HG03432 (cell line): ENCODE measurements around the gene LIN7A.

Experiments used
- ATAC-seq: cut with Tn5 transposase; IDR thresholded peaks from one replicate; pipeline ENCODE4 v1.9.1; 2021; ENCODE audit warnings: mild to moderate bottlenecking, moderate library complexity; ENCODE audit not compliant: unreplicated experiment

The LIN7A gene

DNA sequence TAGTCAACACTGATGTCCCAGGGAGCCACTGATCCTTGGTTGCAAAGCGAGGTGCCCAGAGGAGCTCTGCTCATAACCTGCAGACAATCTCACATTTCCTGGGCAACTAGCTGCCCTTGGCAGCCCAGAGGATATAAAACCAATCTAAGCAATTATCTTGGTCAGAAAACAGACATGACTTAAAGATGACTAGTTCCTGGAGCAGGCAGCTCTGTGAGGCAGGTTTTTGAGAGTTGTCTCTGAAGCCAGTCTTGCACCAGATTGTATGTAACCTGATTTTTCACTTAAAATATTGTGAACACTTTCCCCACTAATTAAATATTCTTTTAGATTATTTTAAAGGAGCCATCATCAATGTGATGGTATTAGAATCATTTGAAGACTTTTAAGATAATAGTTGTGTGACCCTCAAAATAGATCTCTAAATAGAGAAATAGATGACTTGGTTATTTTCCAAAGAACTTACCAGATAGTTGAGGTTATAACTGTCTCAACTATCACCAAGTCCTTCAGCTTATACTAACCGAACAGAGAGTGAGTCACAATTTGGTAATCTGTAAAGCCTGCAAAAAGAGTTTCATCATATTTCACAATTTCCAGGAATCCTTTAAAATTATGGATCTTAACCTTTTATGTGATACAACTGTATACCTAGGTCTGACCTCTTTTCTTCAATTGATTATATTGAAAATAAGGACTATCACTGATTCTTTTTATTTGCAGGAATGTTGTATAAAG, 75.9 kb downstream of the LIN7A start:
- ATAC-seq = no peak

DNA sequence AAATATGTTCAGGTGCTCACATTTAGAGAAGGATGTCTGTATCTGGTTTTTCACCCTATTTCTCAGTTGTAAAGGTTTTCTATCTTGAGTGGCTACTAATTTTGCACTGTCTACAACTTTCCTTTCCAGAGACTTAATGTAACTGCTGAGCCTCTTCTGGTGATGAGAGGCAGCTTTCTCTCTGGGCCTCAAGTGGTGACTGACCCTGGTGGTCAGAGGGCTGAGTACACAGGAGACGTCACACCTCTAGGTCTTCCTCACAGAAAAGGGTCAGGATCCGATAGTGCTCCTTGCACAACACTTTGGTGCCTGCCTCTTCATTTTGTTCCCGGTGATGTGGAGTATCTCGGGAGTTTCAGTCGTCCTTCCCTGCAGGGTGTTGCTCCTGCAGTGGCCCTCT, 76.8 kb downstream of the LIN7A start:
- no peak for ATAC-seq

DNA sequence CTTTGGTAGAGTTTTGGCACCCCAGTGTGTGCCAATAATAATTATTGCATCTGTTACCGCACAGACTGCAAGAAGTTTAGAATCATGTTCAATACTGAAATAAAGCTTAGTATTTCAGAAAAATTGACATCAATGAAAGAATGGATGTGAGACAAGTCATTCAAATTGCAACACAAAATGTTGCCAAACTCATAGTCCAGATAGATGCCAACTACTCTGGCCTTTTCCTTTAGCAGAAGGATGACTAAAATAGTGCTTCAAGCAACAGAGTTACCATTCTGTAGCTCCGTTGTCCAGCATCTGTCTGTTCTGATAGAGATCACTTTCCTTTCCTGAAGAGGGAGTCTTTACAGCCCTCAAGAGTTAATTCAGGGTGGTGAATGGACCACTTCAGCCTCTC, 77.5 kb downstream of the LIN7A start:
- no peak for ATAC-seq

DNA sequence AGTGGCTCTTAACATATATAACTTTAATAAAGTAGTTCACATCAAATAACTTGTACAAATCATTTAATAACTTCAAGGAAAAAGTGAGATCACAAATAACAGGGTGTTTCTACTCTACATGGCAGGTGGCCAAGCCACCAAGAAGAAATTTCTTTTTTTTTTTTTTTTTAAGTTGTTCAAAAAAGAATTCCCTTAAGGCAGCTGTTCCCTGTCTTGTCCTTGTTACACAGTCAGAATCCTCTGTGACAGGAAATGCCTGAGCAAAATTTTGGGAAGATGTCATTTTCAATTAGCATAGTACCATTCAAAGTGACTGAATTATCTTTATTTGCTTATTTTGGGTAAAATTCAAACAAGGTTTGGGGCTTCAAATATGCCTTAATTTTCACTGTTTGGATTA, 79.4 kb downstream of the LIN7A start:
- ATAC-seq = no peak

DNA sequence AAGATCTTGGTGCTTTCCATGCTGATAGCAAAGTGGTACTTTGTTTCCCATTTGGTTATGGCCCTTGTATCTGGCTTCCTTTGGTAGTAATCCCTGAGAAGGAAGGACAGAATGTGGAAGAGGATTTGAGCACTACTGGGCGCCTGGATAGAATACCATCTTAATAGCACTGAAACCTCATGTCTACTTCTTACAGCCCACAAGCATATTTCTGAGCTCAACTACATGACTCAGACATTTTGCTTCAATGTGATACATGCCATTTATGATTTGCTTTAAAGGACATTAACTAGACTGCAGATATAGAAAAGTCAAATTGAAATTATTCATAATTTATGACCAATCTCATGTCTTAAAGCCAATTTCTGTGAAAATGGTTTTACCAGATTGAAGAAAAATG, 80.4 kb downstream of the LIN7A start:
- no peak for ATAC-seq

DNA sequence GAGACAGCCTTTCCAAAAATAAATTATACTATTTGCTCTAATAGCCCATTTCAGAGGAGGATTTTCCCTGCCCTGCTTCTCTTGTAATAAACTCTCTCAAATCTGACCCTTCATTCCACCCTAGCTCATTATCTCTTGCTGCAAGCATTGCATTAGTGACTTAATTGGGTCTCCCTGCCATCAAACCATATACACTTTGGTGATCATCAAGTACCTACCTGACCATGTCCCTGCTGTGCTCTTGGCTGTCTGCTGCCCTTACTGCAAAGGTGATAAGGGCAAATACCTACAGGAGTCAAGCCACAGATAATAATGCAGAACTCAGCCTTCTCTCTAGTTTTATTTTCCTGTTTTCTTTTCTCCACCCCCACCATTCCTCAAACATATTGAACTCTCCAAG, 88.4 kb downstream of the LIN7A start:
- ATAC-seq = no peak

DNA sequence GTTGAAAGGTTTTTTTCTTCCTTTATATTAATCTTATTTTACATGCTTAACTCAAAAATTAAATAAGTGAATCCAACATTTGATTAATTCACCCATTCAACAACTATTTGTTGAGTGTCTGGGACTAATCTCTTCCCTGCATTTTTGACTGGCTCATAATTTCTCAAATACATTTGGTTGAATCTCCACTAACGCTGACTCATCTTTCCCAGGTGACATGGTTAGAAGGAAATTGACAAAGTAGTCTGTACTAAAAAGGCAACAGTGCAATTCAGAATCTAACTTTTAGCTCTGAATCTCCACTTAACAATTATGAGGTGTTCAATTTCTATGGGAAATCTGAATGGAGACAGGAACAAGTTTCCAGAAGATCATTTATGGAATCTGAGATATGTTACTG, 88.9 kb downstream of the LIN7A start:
- no peak for ATAC-seq

DNA sequence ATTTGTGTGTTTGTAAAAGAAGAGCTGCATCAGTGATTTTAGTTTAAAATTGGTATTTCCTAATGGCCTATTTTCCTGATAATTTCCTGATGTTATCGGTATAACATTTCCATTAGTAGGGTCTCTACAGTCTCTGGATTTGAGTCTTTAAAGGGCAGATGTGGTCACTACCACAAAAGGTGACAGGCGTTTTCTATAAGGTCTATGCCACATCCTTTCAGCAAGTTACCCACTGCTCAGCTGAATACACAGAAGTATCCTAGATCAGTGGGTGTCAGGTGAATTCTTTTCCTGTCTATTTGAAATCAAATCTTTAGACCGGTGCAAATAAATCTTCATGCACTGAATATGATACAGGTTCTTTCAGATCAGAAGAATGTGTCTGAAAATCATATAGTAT, 90.2 kb downstream of the LIN7A start:
- ATAC-seq = no peak

DNA sequence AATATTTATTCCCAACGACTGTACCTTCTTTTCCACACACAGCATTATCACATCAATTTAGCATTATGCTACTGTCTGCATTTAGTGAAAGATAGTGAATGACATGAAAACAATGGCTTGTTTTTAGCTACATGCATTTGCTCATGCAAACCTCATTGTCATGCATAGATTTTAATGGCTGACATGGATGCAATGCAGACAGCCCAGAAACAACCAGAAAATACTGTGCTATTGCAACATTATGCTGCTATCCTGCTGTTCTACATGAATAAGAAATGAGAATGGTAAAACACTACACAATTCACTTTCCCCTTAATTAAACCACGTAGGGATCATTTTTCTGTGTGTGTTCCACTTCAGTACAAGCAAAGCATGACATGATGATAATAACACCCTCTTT, 90.8 kb downstream of the LIN7A start:
- no peak for ATAC-seq

DNA sequence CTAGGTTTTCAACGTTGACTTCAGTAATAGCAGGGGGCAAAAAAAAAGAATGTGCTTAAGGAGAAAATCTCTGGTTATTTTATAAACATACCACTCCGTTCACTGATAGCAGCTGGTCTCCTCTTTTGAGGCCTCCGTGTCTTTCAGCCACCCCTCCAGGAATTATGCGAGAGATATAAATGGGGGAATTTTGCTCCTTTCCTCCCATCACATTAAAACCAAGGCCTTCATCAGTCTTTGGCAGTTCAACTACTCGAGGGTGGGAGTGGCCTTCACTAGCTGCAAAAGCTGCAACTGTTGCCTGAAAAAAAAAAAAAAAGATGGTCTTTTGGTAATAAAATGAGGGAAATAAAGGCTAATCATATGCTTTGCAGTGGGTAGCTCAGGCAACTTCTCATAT, 92.1 kb downstream of the LIN7A start:
- no peak for ATAC-seq

DNA sequence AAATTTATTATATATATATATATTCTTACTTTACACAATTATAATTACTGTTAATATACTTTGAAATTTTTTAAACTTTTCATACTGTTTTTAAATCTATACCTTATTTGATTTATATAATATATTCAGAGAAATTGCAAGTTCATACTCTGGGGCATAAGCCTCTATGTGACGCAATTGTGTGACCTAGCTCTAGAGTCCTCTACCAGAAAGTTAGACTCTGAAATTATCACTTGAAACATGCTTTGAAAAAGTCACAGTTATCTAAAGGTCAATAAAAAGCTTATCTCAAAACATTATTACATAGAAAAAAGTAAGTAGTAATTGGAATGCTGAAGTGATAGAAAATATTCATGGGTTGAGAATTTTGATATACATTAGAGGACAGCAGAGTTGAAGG, 93.8 kb downstream of the LIN7A start:
- no peak for ATAC-seq

DNA sequence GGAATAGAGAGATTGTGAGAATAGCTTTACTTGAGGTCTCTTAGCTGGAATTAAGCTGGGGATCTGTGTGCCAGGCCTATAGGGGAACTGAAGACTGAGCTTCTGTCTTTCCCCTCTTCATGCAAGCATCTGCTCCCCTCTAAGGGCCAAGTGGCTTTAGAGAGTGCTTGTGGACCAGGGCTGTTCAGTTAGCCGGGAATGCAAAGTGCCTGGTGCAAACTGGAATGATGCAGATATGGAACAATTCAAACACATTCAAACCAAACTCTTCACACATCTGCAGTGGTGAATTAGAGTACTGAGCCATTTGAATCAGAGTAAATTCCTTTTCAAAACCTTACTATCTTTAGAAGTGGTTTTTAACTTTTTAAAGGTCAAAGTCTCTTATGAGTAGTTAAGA, 99.0 kb downstream of the LIN7A start:
- peak; percentile 52 for ATAC-seq

DNA sequence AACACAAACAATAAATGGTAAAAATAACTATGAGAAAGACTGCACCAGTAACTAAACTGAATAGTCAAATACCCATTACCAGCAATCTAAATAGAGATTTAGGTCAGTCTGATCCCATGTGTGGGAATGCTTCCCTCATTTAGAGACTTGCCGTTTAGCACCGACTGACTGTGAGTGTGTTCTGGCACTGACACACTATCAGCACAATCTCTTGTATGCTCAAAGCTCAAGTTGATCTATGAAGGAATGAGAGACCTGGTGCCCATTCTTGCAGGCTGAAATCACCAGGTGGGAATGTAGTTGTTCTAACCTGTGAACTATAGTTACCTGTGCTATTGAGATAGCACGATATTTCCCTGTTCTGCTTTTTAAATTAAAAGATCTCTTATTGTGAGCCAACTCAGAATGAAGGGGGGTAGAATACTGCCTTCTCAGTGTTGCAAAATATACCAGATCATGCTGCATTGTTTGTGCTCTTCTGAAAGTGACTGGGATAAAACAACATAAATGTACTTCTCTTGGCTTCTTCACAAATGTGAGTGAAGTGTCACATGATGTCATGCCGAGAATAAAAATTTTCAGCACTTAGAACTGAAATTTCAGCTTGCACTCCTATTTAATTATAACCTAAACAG, 99.6 kb downstream of the LIN7A start:
- no peak for ATAC-seq

DNA sequence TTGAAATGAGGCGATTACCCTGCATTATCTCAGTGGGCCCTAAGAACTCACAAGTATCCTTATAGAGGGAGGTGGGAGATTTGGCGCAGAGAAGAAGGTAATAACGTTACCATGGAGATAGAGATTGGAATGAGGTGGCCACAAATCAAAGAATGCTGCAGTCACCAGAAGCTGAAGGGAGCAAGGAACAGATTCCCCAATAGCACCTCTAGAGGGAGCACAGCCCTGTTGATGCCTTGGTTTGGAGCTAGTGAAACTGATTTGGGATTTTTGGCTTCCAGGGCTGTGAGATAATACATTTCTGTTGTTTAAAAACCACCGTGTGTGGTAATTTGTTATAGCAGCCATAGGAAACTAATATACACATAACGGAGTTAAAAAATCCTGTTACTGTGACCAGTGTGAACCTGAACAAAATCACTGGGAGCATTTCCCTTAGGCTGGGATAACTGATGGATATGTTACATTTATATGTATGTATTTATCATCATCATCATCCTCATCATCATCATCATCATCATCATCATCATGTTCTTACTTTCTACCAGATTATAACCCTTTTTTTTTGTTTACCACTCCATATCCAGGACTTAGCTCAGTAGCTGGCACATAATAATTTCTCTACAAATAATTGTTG, 100.3 kb downstream of the LIN7A start:
- peak; percentile 58 for ATAC-seq

DNA sequence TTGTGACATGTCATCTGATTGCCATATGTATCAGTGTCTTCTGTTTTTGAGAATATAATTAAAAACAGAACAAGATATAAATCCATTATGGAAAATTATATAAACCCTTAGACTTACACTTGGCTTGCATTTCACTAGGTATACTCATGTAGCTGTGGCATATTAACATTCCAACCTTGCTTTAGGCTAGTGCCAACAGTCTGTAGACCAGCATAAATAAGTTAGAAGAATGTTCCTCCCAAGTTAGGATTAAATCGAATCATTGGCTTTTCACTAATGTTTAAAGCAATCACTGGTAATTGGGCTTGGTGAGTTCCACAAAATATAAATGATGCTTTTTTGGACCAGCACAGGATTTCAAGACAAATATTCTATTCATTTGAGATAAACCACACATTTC, 103.0 kb downstream of the LIN7A start:
- no peak for ATAC-seq

DNA sequence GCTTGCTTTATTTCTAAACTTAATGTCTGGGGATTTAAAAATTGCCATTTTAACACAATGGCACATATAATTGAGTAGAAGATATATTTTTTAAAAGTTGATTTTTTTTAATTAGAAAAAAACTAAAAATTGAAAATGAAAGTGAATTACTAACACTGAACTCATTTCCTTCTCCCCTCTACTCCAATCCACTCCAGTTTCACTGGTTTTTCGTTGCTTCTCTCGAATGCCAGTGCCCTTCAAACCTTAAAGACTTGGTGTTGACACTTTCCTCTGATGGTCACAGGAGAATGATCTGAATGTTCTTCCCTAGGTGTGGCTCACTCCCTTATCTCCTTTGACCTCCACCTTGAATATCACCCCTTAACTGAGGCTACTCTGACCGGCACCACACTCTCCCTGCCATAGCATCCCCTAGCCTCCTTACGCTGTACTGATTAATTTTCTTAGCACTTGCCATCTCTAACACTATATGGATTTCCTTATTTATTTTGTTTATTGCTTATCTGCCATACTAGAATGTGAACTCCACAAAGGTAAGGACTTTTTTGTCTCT, 107.1 kb downstream of the LIN7A start:
- ATAC-seq = peak; percentile 49

DNA sequence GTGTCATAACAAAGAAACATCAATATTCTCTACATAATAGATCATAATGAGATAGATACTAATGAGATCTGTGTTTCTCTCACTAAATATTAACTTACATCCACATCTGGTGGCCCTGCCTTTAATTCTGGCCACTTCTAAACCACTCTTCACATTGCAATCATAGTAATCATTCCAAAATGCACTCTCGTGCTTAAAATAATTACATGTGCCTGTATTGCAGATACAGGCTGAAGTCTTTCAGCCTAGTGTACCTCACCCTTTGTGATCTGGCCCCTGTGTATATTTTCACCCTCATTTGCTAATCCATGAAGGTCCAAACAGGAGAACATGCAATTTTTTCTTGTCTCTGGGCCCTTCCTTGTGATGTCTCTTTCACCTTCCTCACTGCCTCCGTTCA, 108.0 kb downstream of the LIN7A start:
- ATAC-seq = no peak

DNA sequence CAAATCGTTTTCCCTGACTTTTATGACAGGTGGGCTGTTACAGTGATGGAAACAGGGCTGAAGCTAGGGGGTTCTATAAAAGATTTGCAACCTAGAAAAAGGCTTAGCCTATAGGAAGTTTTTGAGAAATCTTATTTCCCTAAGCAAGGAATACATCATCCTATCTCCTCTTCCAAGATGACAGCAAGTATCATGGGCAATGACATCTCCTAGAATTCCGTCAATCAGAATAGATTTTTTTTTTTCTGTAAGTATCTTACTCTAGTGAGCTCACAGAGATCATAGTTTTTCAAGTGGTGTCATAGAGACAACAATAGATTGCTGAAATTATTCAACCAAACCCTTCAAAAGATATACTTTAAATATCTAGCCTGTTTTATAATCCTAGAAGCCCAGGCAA, 112.2 kb downstream of the LIN7A start:
- ATAC-seq = no peak

DNA sequence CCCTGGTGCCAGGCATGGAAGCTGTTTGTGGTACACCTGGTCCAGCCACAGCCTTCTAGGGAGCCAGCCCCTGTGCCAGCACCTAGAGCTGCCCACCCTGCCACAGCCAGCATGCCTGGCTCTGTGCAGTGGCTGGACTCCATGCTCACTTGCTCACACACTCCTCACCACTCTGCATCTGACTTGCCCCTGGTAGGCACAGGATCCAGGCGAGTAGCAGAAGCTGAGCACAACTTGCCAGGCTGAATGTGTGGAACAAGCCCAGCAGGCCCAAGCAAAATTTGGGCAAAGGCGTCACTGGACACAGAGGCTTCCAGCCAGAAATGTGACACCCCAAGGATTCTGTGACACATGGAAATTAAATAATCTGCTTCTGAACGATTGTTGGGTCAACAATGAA, 114.3 kb downstream of the LIN7A start:
- no peak for ATAC-seq

DNA sequence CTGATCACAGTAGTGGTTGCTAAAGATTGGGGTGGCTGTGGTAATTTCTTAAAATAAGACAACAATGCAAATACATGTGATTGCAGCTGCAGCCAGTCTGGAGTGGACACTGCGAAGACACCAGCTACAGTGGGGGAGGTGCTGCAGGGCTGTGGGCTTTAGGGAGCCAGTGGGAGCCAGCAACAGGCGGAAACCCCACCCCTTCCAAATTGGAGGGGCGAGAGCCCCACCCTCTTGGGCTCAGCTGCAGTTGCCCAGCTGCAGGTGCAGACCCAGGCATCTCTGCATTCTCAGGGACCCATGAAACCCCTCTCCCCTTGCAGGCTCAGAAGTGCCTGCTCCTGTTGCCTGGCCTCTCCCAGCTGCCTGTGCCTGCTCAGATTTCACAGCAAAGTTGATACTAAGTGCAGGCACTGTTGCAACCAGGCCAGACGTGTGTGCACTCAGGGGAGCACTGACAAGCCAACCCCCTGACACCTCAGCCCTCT, 116.2 kb downstream of the LIN7A start:
- peak; percentile 51 for ATAC-seq

DNA sequence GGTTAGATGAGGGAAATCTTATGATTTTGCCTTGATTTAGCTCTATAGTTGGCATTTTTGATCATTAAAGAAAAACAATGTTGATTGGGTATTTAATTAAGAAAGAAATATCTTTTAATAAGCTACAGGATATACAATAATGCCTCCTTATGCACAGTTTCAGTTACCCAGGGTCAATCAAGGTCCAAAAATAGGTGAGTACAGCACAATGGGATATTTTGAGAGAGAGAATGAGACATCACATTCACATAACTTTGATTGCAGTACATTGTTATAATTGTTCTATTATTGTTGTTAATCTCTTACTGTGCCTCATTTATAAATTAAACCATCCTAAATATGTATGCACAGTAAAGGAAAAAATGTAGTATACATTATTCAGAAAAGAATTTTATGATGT, 118.9 kb downstream of the LIN7A start:
- ATAC-seq = no peak

DNA sequence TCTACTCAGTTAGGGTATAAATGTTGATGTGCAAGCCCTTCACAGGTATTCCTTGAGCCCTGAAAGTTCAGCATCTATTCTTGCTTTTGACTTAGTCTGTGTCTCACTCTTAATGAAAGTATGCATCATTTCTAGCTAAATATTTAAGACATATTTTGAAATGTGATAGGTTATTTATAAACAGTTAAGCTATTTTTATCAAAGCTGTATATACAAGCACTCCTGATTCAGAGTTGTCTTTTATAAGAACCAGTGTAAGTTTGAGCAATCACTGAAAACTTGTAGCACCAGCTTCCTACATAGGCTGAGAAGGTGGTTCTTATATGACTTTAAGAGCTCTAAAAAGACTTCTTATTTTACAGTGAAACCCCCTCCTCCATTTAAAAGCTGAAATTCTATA, 122.4 kb downstream of the LIN7A start:
- ATAC-seq = peak; percentile 31
